ENCODE results near the gene SWT1. TPM values are rescaled to one million over a fixed set of nuclear protein-coding genes. Genes with fewer than 3 reads are reported as not detected.

SWT1 gene
- total RNA-seq, 1 experiment from 2014 or later, result 3.6 TPM

DNA sequence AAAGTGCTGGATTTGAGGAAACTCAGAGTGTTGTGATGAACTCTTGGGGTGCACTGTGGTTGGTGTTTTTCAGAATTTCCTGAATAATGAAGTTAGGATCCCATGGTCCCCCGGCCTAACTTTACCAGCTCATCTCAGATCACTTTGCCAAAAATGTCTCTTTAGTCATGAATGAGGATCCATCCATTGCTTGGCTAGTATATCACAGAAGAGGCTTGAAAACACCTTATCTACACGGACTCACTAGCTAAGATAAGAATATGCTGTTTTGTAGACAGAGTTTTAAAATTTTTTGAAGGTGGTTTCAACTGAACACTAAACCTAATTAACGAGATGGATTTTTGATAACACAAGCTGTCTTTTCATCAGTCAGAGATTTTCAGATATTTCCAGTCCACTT is 106.3 kb downstream of the SWT1 start:
- CTCF ChIA-PET, result no interaction called here

DNA sequence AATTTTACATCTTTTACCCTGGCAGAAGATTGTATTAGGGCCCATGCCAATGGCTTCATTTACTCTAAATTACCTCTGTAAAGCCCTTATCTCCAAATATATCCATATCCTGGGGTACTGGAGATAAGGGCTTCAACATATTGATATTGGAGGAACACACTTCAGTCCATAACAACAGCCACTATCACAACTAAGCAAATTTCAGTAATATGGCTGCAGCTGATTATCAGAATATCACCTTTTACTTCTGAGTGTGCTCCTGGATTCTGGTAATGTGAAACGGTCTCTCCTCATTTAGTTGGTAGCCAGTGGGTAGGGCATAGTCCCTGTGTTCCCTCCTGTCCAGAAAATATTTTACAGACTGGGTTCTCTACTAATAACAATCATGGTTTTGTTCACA is 106.8 kb downstream of the SWT1 start:
- H3K4me2 ChIP-seq, result no peak overlapping the region
- no TSS peak for BruUV-seq (replicated peaks)
- ChIA-PET POLR2A (ENCODE audit: unreplicated experiment) (no interaction called here), CTCF (no interaction called here)
- H3K9me2 ChIP-seq (ENCODE audit: insufficient read depth), result no peaks in the 10 kb centered on the region
- no peak overlapping the region for H2AFZ ChIP-seq
- H3K4me3 ChIP-seq, result no peak overlapping the region
- H3F3A ChIP-seq (ENCODE audit: insufficient read depth, low read depth), result no peaks in the 10 kb centered on the region
- no peaks in the 10 kb centered on the region for H3K9me3 ChIP-seq (ENCODE audit: insufficient read depth, low read depth)
- no peak for DNase-seq
- intact Hi-C loops (cut with micrococcal nuclease; ENCODE audit: unreplicated experiment), result no loop called here
- no peaks in the 10 kb centered on the region for H4K20me1 ChIP-seq (ENCODE audit: insufficient read depth)
- H3K27ac ChIP-seq, result no peak overlapping the region
- no peaks in the 10 kb centered on the region for H3K36me3 ChIP-seq (ENCODE audit: low read depth)
- H3K79me2 ChIP-seq (ENCODE audit: low read depth), result no peaks in the 10 kb centered on the region
- no peaks in the 10 kb centered on the region for H3K27me3 ChIP-seq (ENCODE audit: insufficient read depth, low read depth)
- H3K4me1 ChIP-seq (replicated peaks; ENCODE audit: insufficient read depth), result no peaks in the 10 kb centered on the region
- TF ChIP-seq EZH2 (IDR thresholded peaks at IDR 0.05; ENCODE audit: low read depth), result no peak
- TF ChIP-seq, protein P1, sequence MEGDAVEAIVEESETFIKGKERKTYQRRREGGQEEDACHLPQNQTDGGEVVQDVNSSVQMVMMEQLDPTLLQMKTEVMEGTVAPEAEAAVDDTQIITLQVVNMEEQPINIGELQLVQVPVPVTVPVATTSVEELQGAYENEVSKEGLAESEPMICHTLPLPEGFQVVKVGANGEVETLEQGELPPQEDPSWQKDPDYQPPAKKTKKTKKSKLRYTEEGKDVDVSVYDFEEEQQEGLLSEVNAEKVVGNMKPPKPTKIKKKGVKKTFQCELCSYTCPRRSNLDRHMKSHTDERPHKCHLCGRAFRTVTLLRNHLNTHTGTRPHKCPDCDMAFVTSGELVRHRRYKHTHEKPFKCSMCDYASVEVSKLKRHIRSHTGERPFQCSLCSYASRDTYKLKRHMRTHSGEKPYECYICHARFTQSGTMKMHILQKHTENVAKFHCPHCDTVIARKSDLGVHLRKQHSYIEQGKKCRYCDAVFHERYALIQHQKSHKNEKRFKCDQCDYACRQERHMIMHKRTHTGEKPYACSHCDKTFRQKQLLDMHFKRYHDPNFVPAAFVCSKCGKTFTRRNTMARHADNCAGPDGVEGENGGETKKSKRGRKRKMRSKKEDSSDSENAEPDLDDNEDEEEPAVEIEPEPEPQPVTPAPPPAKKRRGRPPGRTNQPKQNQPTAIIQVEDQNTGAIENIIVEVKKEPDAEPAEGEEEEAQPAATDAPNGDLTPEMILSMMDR (conservative IDR thresholded peaks at IDR 0.05), result no peak

More for the DNA sequence above, 106.3 kb downstream of the SWT1 start:
- Histone ChIP-seq H3F3A (ENCODE audit: insufficient read depth, low read depth) (no peaks in the 10 kb centered on the region), H3K79me2 (ENCODE audit: low read depth) (no peaks in the 10 kb centered on the region), H3K4me3 (no peak overlapping the region), H3K27me3 (ENCODE audit: insufficient read depth, low read depth) (no peaks in the 10 kb centered on the region), H2AFZ (no peak overlapping the region), H3K27ac (no peak overlapping the region), H3K36me3 (ENCODE audit: low read depth) (no peaks in the 10 kb centered on the region), H3K4me1 (replicated peaks; ENCODE audit: insufficient read depth) (no peaks in the 10 kb centered on the region), H3K9me2 (ENCODE audit: insufficient read depth) (no peaks in the 10 kb centered on the region), H4K20me1 (ENCODE audit: insufficient read depth) (no peaks in the 10 kb centered on the region), H3K4me2 (no peak overlapping the region), H3K9me3 (ENCODE audit: insufficient read depth, low read depth) (no peaks in the 10 kb centered on the region)
- no peak for DNase-seq
- POLR2A ChIA-PET (ENCODE audit: unreplicated experiment), result no interaction called here
- intact Hi-C loops (cut with micrococcal nuclease; ENCODE audit: unreplicated experiment), result no loop called here
- BruUV-seq (replicated peaks), result no TSS peak
- TF ChIP-seq, protein P1 (conservative IDR thresholded peaks at IDR 0.05), result no peak
- no peak for TF ChIP-seq EZH2 (IDR thresholded peaks at IDR 0.05; ENCODE audit: low read depth)

DNA sequence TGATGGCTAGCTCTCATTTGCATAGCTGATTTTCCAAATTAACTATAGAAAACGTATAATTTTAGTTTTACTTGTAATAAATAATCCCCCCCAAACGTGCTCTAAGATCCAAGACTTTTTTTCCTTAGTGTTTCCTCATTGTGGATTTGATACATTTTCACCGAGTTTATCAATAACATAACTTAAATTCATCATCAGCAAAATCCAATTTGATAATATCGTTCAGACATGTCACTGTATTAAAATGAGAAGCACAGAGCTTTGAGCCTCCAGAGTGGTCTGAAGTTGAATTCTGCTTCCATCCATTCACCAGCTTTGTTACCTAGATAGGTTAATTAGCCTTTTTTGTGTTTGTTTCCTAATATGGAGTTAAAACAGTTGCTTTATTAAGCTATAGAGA is 108.3 kb downstream of the SWT1 start:
- no peak overlapping the region for H3K4me2 ChIP-seq
- H3K27ac ChIP-seq, result no peak overlapping the region
- intact Hi-C loops (cut with micrococcal nuclease; ENCODE audit: unreplicated experiment), result no loop called here
- no peaks in the 10 kb centered on the region for H3K9me2 ChIP-seq (ENCODE audit: insufficient read depth)
- no peak overlapping the region for H3K4me3 ChIP-seq
- ChIA-PET POLR2A (ENCODE audit: unreplicated experiment) (interaction anchor here (0.7 kb wide), 2 partner anchors 193 to 1167 kb away, joined by 4 to 10 read pairs; no protein-coding TSS in a partner anchor), CTCF (no interaction called here)
- H3F3A ChIP-seq (ENCODE audit: insufficient read depth, low read depth), result no peaks in the 10 kb centered on the region
- H3K27me3 ChIP-seq (ENCODE audit: insufficient read depth, low read depth), result no peaks in the 10 kb centered on the region
- no peaks in the 10 kb centered on the region for H4K20me1 ChIP-seq (ENCODE audit: insufficient read depth)
- H3K4me1 ChIP-seq (replicated peaks; ENCODE audit: insufficient read depth), result no peaks in the 10 kb centered on the region
- TF ChIP-seq EZH2 (IDR thresholded peaks at IDR 0.05; ENCODE audit: low read depth), result no peak
- TF ChIP-seq, protein P1 (conservative IDR thresholded peaks at IDR 0.05), result no peak
- no peak for DNase-seq
- H3K36me3 ChIP-seq (ENCODE audit: low read depth), result no peaks in the 10 kb centered on the region
- no peak overlapping the region for H2AFZ ChIP-seq
- no peaks in the 10 kb centered on the region for H3K9me3 ChIP-seq (ENCODE audit: insufficient read depth, low read depth)
- no TSS peak for BruUV-seq (replicated peaks)
- H3K79me2 ChIP-seq (ENCODE audit: low read depth), result no peaks in the 10 kb centered on the region
